ENCODE data around the gene PPP2R2C. TPM values are rescaled to one million over a fixed set of nuclear protein-coding genes. Genes with fewer than 3 reads are reported as not detected.
A peak's percentile ranks its signal among the peaks of the same experiment; 100 is the strongest.

The PPP2R2C gene
- total and polyA plus RNA-seq, 2 donors (not counting 1 experiment from before 2014, with no cell fraction given), result 0.10 to 0.17 TPM

GRCh38 chr4:6313216-6313615 is 159.2 kb downstream of the PPP2R2C start:
- H4K20me1 ChIP-seq (ENCODE audit: control insufficient read depth, extremely low read depth, insufficient read depth, low read length), result no peaks in the 10 kb centered on the region
- peaks cover 6% of the 10 kb centered on the region for H3K27me3 ChIP-seq (ENCODE audit: control insufficient read depth, insufficient read depth, low read length)
- H3K9ac ChIP-seq (ENCODE audit: insufficient read depth, low read length), result no peak overlapping the region
- H3K4me1 ChIP-seq (ENCODE audit: control insufficient read depth, extremely low read depth, insufficient read depth, low read length), result no peaks in the 10 kb centered on the region
- no peaks in the 10 kb centered on the region for H3K36me3 ChIP-seq (ENCODE audit: control insufficient read depth, insufficient read depth, low read length)
- no peak overlapping the region for H3K4me2 ChIP-seq (ENCODE audit: extremely low read depth, insufficient read depth, low read length)
- no peak overlapping the region for H3K4me3 ChIP-seq (replicated peaks in 1 of 4; ENCODE audit: control extremely low read depth in 1 of 4, insufficient read depth in 1 of 4, low read depth in 3 of 4, low read length in 4 of 4)
- H3K27ac ChIP-seq (ENCODE audit: insufficient read depth, low read length), result no peak overlapping the region
- no peaks in the 10 kb centered on the region for H3K79me2 ChIP-seq (ENCODE audit: control insufficient read depth, insufficient read depth, low read length)
- no peak overlapping the region for H2AFZ ChIP-seq (ENCODE audit: low read length)
- no peaks in the 10 kb centered on the region for H3K9me3 ChIP-seq (ENCODE audit: control insufficient read depth, insufficient read depth, low read depth, low read length)
- no peak for TF ChIP-seq CTCF (conservative IDR thresholded peaks at IDR 0.05 in 1 of 2, IDR thresholded peaks at IDR 0.05 in 1 of 2; ENCODE audit: low read depth in 1 of 2, low read length in 2 of 2)
- no peak for TF ChIP-seq EZH2 (IDR thresholded peaks at IDR 0.05; ENCODE audit: low read length, missing control alignments)
- no peak for DNase-seq (ENCODE audit: low read depth in 2 of 2)

GRCh38 chr4:6309777-6310176 is 162.6 kb downstream of the PPP2R2C start:
- Histone ChIP-seq H3K4me1 (ENCODE audit: control insufficient read depth, extremely low read depth, insufficient read depth, low read length) (no peaks in the 10 kb centered on the region), H3K4me2 (ENCODE audit: extremely low read depth, insufficient read depth, low read length) (no peak overlapping the region), H3K27me3 (ENCODE audit: control insufficient read depth, insufficient read depth, low read length) (peaks cover 10% of the 10 kb centered on the region), H3K9me3 (ENCODE audit: control insufficient read depth, insufficient read depth, low read depth, low read length) (no peaks in the 10 kb centered on the region), H3K27ac (ENCODE audit: insufficient read depth, low read length) (no peak overlapping the region), H3K4me3 (replicated peaks in 1 of 4; ENCODE audit: control extremely low read depth in 1 of 4, insufficient read depth in 1 of 4, low read depth in 3 of 4, low read length in 4 of 4) (no peak overlapping the region), H4K20me1 (ENCODE audit: control insufficient read depth, extremely low read depth, insufficient read depth, low read length) (no peaks in the 10 kb centered on the region), H3K79me2 (ENCODE audit: control insufficient read depth, insufficient read depth, low read length) (no peaks in the 10 kb centered on the region), H3K36me3 (ENCODE audit: control insufficient read depth, insufficient read depth, low read length) (no peaks in the 10 kb centered on the region), H2AFZ (ENCODE audit: low read length) (no peak overlapping the region), H3K9ac (ENCODE audit: insufficient read depth, low read length) (no peak overlapping the region)
- DNase-seq (ENCODE audit: low read depth in 2 of 2), result no peak
- TF ChIP-seq CTCF (conservative IDR thresholded peaks at IDR 0.05 in 1 of 2, IDR thresholded peaks at IDR 0.05 in 1 of 2; ENCODE audit: low read depth in 1 of 2, low read length in 2 of 2) (no peak), EZH2 (IDR thresholded peaks at IDR 0.05; ENCODE audit: low read length, missing control alignments) (peak; percentile 49)

GRCh38 chr4:6308899-6309643 is 163.3 kb downstream of the PPP2R2C start:
- Histone ChIP-seq H3K27ac (ENCODE audit: insufficient read depth, low read length) (no peak overlapping the region), H3K79me2 (ENCODE audit: control insufficient read depth, insufficient read depth, low read length) (no peaks in the 10 kb centered on the region), H4K20me1 (ENCODE audit: control insufficient read depth, extremely low read depth, insufficient read depth, low read length) (no peaks in the 10 kb centered on the region), H3K4me3 (replicated peaks in 1 of 4; ENCODE audit: control extremely low read depth in 1 of 4, insufficient read depth in 1 of 4, low read depth in 3 of 4, low read length in 4 of 4) (peak overlapping the region in 1 of 4 experiments; percentile 17), H3K36me3 (ENCODE audit: control insufficient read depth, insufficient read depth, low read length) (no peaks in the 10 kb centered on the region), H3K27me3 (ENCODE audit: control insufficient read depth, insufficient read depth, low read length) (peaks cover 10% of the 10 kb centered on the region), H3K9ac (ENCODE audit: insufficient read depth, low read length) (no peak overlapping the region), H3K4me1 (ENCODE audit: control insufficient read depth, extremely low read depth, insufficient read depth, low read length) (no peaks in the 10 kb centered on the region), H3K9me3 (ENCODE audit: control insufficient read depth, insufficient read depth, low read depth, low read length) (no peaks in the 10 kb centered on the region), H3K4me2 (ENCODE audit: extremely low read depth, insufficient read depth, low read length) (no peak overlapping the region), H2AFZ (ENCODE audit: low read length) (no peak overlapping the region)
- peak in 1 of 2 donors; percentile 21 for DNase-seq (ENCODE audit: low read depth in 2 of 2)
- TF ChIP-seq CTCF (conservative IDR thresholded peaks at IDR 0.05 in 1 of 2, IDR thresholded peaks at IDR 0.05 in 1 of 2; ENCODE audit: low read depth in 1 of 2, low read length in 2 of 2) (no peak), EZH2 (IDR thresholded peaks at IDR 0.05; ENCODE audit: low read length, missing control alignments) (no peak)
